ENCODE results near the gene C1QTNF8.

DNA sequence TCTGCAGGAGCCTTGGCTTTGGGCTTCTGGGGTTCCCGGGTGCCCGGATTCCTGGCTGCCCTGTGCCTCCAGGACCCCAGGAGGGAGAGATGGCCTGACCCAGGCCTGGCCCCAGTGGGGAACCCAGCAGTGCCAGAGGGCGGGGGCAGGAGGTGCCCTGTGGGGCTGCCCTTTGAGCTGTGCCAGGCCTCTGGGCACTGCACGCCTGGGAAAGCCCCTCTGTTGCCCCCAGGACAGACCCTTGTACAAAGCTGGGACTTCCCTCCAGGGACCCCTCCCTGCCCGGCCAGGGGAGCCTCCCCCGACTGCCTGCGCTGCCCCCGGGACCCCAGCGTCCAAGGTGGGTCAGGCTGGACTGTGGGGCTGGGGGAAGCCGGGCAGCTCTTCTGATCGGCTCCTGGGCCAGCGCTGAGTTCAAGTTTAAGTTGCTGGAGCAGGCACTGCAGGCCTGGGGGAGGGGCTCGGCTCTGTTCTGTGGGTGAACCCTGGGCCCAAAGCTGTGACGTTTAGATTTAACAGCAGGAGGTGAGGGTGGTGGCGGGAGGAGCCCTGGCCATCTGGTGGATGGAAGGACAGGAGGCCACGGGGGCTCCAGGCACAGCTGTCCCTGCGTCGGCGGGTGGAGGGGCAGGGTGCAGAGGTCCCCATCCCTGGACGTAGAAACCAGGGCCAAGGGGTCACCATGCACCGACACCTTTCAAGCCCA, 27.6 kb upstream of the C1QTNF8 start:
- TF ChIP-seq, protein P1, sequence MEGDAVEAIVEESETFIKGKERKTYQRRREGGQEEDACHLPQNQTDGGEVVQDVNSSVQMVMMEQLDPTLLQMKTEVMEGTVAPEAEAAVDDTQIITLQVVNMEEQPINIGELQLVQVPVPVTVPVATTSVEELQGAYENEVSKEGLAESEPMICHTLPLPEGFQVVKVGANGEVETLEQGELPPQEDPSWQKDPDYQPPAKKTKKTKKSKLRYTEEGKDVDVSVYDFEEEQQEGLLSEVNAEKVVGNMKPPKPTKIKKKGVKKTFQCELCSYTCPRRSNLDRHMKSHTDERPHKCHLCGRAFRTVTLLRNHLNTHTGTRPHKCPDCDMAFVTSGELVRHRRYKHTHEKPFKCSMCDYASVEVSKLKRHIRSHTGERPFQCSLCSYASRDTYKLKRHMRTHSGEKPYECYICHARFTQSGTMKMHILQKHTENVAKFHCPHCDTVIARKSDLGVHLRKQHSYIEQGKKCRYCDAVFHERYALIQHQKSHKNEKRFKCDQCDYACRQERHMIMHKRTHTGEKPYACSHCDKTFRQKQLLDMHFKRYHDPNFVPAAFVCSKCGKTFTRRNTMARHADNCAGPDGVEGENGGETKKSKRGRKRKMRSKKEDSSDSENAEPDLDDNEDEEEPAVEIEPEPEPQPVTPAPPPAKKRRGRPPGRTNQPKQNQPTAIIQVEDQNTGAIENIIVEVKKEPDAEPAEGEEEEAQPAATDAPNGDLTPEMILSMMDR (IDR thresholded peaks at IDR 0.05; ENCODE audit: low read length): no peak
- TF ChIP-seq EZH2phosphoT487 (IDR thresholded peaks at IDR 0.05; ENCODE audit: low read length) (no peak), EZH2 (optimal IDR thresholded peaks at IDR 0.05; ENCODE audit: low read depth, low read length) (no peak)
